ENCODE data around the gene CPZ. TPM values are rescaled to one million over a fixed set of nuclear protein-coding genes. Genes with fewer than 3 reads are reported as not detected.
A peak's percentile ranks its signal among the peaks of the same experiment; 100 is the strongest.

CPZ gene
- total RNA-seq, result 0.67 and 0.75 TPM in 2 replicates

DNA sequence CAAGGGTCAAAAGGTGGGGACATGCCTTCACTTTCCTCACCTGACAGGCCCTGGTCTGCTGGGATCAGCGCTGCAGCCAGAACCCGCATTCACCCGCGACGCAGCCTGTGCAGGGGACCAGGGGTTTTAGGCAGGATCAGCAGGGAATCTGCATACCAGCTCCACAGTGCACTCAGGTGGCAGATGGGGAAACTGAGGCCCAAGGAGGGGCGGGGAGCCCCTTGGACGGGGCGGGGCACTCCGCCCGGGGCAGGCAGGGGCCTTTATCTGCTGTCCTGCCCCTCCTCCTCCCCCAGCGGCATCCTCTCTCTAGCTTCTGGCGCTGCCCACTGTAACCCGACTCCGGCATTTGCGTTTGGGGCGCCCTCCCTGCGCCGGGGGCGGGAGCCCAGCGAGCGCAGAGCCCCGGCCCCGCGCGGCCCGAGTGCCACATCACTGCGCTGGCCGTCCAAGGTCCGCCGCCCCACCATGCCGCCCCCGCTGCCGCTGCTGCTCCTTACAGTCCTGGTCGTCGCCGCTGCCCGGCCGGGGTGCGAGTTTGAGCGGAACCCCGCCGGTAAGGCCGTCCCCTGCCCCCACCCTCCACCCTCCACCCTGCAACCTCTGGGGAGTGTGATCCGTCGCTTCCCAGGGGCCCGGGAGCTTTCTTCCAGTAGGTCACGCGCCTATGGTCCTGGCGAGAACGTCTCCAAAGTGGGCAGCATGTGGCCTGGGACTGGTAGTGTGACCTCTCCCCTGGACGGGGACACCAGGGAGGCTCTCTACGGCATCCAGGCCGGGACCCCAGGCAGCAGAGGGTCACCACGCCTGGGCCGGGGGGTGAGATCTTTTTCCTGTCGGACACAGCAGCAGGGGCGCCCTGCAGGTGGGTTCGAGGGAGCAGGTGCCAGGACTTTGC is at the start of gene CPZ:
Gene CPZ, plus strand, starts transcription at position 400 of the 898 bp plus-strand sequence. Its CDS starts 69 bp downstream, at position 469.
- Histone ChIP-seq H3K4me3 (ENCODE audit: low read depth, low read length) (peak within 1 kb of the TSS; percentile 11), H3K27me3 (ENCODE audit: control insufficient read depth, insufficient read depth, low read length) (peaks cover 57% of the 10 kb centered on the region), H3K36me3 (ENCODE audit: control insufficient read depth, insufficient read depth, low read length) (no peaks in the 10 kb centered on the region)
- TF ChIP-seq CTCF (IDR thresholded peaks at IDR 0.05; ENCODE audit: insufficient read depth, low read length, poor library complexity, severe bottlenecking), result no peak
- DNase-seq (ENCODE audit: low read depth), result no peak

- DNase-seq (ENCODE audit: low read depth), result no peak
- Histone ChIP-seq H3K36me3 (ENCODE audit: control insufficient read depth, insufficient read depth, low read length) (no peaks in the 10 kb centered on the region), H3K27me3 (ENCODE audit: control insufficient read depth, insufficient read depth, low read length) (no peaks in the 10 kb centered on the region), H3K4me3 (ENCODE audit: low read depth, low read length) (no peak overlapping the region)
- no peak for TF ChIP-seq CTCF (IDR thresholded peaks at IDR 0.05; ENCODE audit: insufficient read depth, low read length, poor library complexity, severe bottlenecking)
These were observed 49.6 kb upstream of the CPZ start for GRCh38 chr4:8542776-8543525.

DNA sequence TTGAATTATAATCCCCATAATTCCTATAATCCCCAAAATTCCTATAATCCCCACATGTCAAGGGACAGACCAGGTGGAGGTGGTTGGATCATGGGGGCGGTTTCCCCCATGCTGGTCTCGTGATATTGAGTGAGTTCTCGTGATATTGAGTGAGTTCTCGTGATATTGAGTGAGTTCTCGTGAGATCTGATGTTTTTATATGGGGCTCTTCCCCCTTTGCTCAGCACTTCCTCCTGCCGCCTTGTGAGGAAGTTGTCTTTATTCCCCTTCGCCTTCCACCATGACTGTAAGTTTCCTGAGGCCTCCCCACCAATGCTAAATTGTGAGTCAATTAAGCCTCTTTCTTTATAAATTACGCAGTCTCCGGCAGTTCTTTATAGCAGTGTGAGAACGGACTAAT is 48.9 kb upstream of the CPZ start:
- TF ChIP-seq CTCF (IDR thresholded peaks at IDR 0.05; ENCODE audit: insufficient read depth, low read length, poor library complexity, severe bottlenecking), result no peak
- Histone ChIP-seq H3K27me3 (ENCODE audit: control insufficient read depth, insufficient read depth, low read length) (no peaks in the 10 kb centered on the region), H3K36me3 (ENCODE audit: control insufficient read depth, insufficient read depth, low read length) (no peaks in the 10 kb centered on the region), H3K4me3 (ENCODE audit: low read depth, low read length) (no peak overlapping the region)
- no peak for DNase-seq (ENCODE audit: low read depth)

GRCh38 chr4:8544282-8544681 is 48.3 kb upstream of the CPZ start:
- TF ChIP-seq CTCF (IDR thresholded peaks at IDR 0.05; ENCODE audit: insufficient read depth, low read length, poor library complexity, severe bottlenecking), result no peak
- H3K36me3 ChIP-seq (ENCODE audit: control insufficient read depth, insufficient read depth, low read length), result no peaks in the 10 kb centered on the region

GRCh38 chr4:8544741-8545438 is 47.7 kb upstream of the CPZ start:
- no peak for TF ChIP-seq CTCF (IDR thresholded peaks at IDR 0.05; ENCODE audit: insufficient read depth, low read length, poor library complexity, severe bottlenecking)
- no peak for DNase-seq (ENCODE audit: low read depth)
- no peaks in the 10 kb centered on the region for H3K36me3 ChIP-seq (ENCODE audit: control insufficient read depth, insufficient read depth, low read length)
- no peaks in the 10 kb centered on the region for H3K27me3 ChIP-seq (ENCODE audit: control insufficient read depth, insufficient read depth, low read length)
- no peak overlapping the region for H3K4me3 ChIP-seq (ENCODE audit: low read depth, low read length)

More at GRCh38 chr4:8544282-8544681, 48.3 kb upstream of the CPZ start:
- no peak for DNase-seq (ENCODE audit: low read depth)
- Histone ChIP-seq H3K27me3 (ENCODE audit: control insufficient read depth, insufficient read depth, low read length) (no peaks in the 10 kb centered on the region), H3K4me3 (ENCODE audit: low read depth, low read length) (no peak overlapping the region)
